K562 (cell line): ENCODE data around the gene MEF2D. TPM values are rescaled to one million over a fixed set of nuclear protein-coding genes. Genes with fewer than 3 reads are reported as not detected.

ENCODE experiments used
- ATAC-seq: fragments of 200-7000 bp; cut with Tn5 transposase; 3 replicates; pipeline ENCODE4 v1.9.1; 2020; ENCODE audit warnings: moderate library complexity
- BruUV-seq: library from RNA; stranded (reverse); fragments of 400-500 nt; replicated peaks from 2 replicates; lab custom pipeline; 2021; lab: Mats Ljungman, UMichigan
- CTCF ChIA-PET: fragments of 300-600 bp; formaldehyde crosslinking; extraction: SDS; loops from one replicate; lab custom pipeline; 2021; ENCODE audit warnings: low intra/inter-chr PET ratio; lab: Yijun Ruan, JAX
- POLR2A ChIA-PET: fragments of 300-600, 350-650 bp; sonication (Branson Sonifier 250); formaldehyde crosslinking; extraction: SDS; loops from one replicate; lab custom pipeline; 2021; ENCODE audit warnings: antibody characterized with exemption, inconsistent platforms; lab: Yijun Ruan, JAX
- DNase-seq, 4 experiments: peaks; one replicate each; pipeline versions ENCODE4 v3.0.0 to v3.0.0-alpha.2; 2011 to 2018; ENCODE audit warnings: low spot score in 3 of 4, mixed read lengths in 3 of 4; ENCODE audit errors: extremely low read depth in 1 of 4
- FAIRE-seq: peaks from 2 replicates; lab custom pipeline; 2011; peaks lifted over from hg19 to GRCh38; lab: Jason Lieb, UNC
- H2AFZ ChIP-seq: 2 replicates; pipeline ENCODE4 v1.6.0; 2011; ENCODE audit warnings: low read depth, low read length, control low read depth, inconsistent platforms
- H3K27ac ChIP-seq: fragments of 200-600 bp; 3 replicates; pipeline ENCODE4 v1.8.0; 2011; ENCODE audit warnings: low read depth, mild to moderate bottlenecking, control low read depth, inconsistent platforms, low read length, moderate library complexity, mixed read lengths; ENCODE audit errors: extremely low read depth
- H3K27me3 ChIP-seq, 2 experiments: fragments of 300-600 bp in 1 of 2; 2 replicates in 1 of 2; 3 replicates in 1 of 2; pipeline versions ENCODE4 v1.6.0 to v1.8.0; 2011; ENCODE audit warnings: inconsistent platforms in 2 of 2, low read length in 2 of 2, mild to moderate bottlenecking in 1 of 2, mixed read lengths in 1 of 2, moderate library complexity in 1 of 2; ENCODE audit not compliant: control insufficient read depth in 2 of 2, insufficient read depth in 2 of 2
- H3K36me3 ChIP-seq: fragments of 300-600 bp; 3 replicates; pipeline ENCODE4 v1.8.0; 2011; ENCODE audit warnings: mild to moderate bottlenecking, low read length, inconsistent platforms; ENCODE audit not compliant: control insufficient read depth, insufficient read depth
- H3K4me1 ChIP-seq, 2 experiments: fragments of 200-600 bp in 1 of 2; replicated peaks in 1 of 2; 2 replicates in 1 of 2; 3 replicates in 1 of 2; pipeline versions ENCODE4 v1.5.1 to v1.8.0; 2011; ENCODE audit warnings: inconsistent platforms in 2 of 2, low read length in 2 of 2, mild to moderate bottlenecking in 1 of 2, mixed read lengths in 1 of 2, moderate library complexity in 1 of 2; ENCODE audit not compliant: control insufficient read depth in 2 of 2, insufficient read depth in 2 of 2
- H3K4me2 ChIP-seq: 2 replicates; pipeline ENCODE4 v1.6.1; 2011; ENCODE audit warnings: low read length, control low read depth, inconsistent platforms, mixed read lengths; ENCODE audit not compliant: insufficient read depth
- H3K4me3 ChIP-seq: fragments of 200-600 bp; sonication (generic), shearing (Covaris generic); 2 replicates; pipeline ENCODE4 v1.5.1; 2016; ENCODE audit warnings: control low read depth, inconsistent platforms
- H3K79me2 ChIP-seq: fragments of 200-600 bp; 3 replicates; pipeline ENCODE4 v1.8.0; 2011; ENCODE audit warnings: low read length, inconsistent platforms; ENCODE audit not compliant: control insufficient read depth, insufficient read depth
- H3K9ac ChIP-seq, 2 experiments: 2 replicates each; pipeline versions ENCODE4 v1.6.0 to v1.6.1; 2011; ENCODE audit warnings: low read depth in 2 of 2, low read length in 2 of 2, control low read depth in 1 of 2, inconsistent platforms in 1 of 2, mild to moderate bottlenecking in 1 of 2, mixed read lengths in 1 of 2; ENCODE audit not compliant: insufficient read depth in 1 of 2
- H3K9me1 ChIP-seq: one replicate; pipeline ENCODE4 v1.6.0; 2011; ENCODE audit warnings: inconsistent platforms, mild to moderate bottlenecking, low read length, moderate library complexity; ENCODE audit not compliant: control insufficient read depth, insufficient read depth
- H3K9me3 ChIP-seq: replicated peaks from 2 replicates; pipeline ENCODE4 v1.5.1; 2011; ENCODE audit warnings: low read depth, low read length, inconsistent platforms; ENCODE audit not compliant: control insufficient read depth, insufficient read depth
- H4K20me1 ChIP-seq: replicated peaks from 2 replicates; pipeline ENCODE4 v1.6.1; 2011; ENCODE audit warnings: low read length, inconsistent platforms, mixed read lengths; ENCODE audit not compliant: control insufficient read depth, insufficient read depth
- ELF2 ChIP-seq: fragments of 250-450 bp; sonication (Bioruptor Pico); IDR thresholded peaks from 2 replicates; pipeline ENCODE4 v1.5.0; 2021; ENCODE audit warnings: mild to moderate bottlenecking
- ESRRB ChIP-seq: fragments of 250-450 bp; sonication (Bioruptor Pico); IDR thresholded peaks from 2 replicates; pipeline ENCODE4 v1.5.0; 2020; ENCODE audit warnings: mild to moderate bottlenecking, moderate library complexity, borderline replicate concordance
- KLF10 ChIP-seq: fragments of 250-450 bp; sonication (Bioruptor Pico); IDR thresholded peaks from 2 replicates; pipeline ENCODE4 v1.6.1; 2021; ENCODE audit warnings: matching md5 sums
- PHB ChIP-seq: fragments of 250-450 bp; sonication (Bioruptor Pico); IDR thresholded peaks from 2 replicates; pipeline ENCODE4 v1.5.0; 2021
- RBM34 ChIP-seq: fragments of 200-400 bp; formaldehyde crosslinking; IDR thresholded peaks from 2 replicates; pipeline ENCODE4 v1.6.1; 2018; ENCODE audit warnings: low read length, borderline replicate concordance; ENCODE audit not compliant: insufficient read depth
- RFX7 ChIP-seq: fragments of 250-450 bp; sonication (Bioruptor Pico); IDR thresholded peaks from 2 replicates; pipeline ENCODE4 v1.5.1; 2021; ENCODE audit warnings: mild to moderate bottlenecking
- SMARCA5 ChIP-seq: fragments of 450-650 bp; IDR thresholded peaks from 2 replicates; pipeline ENCODE4 v1.6.1; 2016
- SMARCE1 ChIP-seq: fragments of 450-650 bp; IDR thresholded peaks from 2 replicates; pipeline ENCODE4 v1.7.1; 2016; ENCODE audit warnings: mild to moderate bottlenecking
- TAF15 ChIP-seq: fragments of 200-400 bp; formaldehyde crosslinking; IDR thresholded peaks from 2 replicates; pipeline ENCODE4 v1.6.1; 2017; ENCODE audit warnings: mild to moderate bottlenecking, low read depth, low read length, moderate library complexity
- TEAD4 ChIP-seq, 2 experiments: sonication (generic) in 1 of 2; formaldehyde crosslinking in 1 of 2; IDR thresholded peaks; 2 replicates each; pipeline versions ENCODE4 v1.6.1 to v1.8.0; 2012 to 2022; ENCODE audit warnings: borderline replicate concordance in 1 of 2, inconsistent platforms in 1 of 2, low read length in 1 of 2, mild to moderate bottlenecking in 1 of 2, missing genetic modification reagents in 1 of 2
- TGIF2 ChIP-seq: sonication (generic); formaldehyde crosslinking; IDR thresholded peaks from 2 replicates; pipeline ENCODE4 v1.8.1; 2022; ENCODE audit warnings: mild to moderate bottlenecking, missing genetic modification reagents, moderate library complexity
- YY1 ChIP-seq, 3 experiments: IDR thresholded peaks; 2 replicates each; pipeline ENCODE4 v1.6.1; 2011; ENCODE audit warnings: low read length in 2 of 3, mild to moderate bottlenecking in 2 of 3, moderate library complexity in 2 of 3, borderline replicate concordance in 1 of 3, control low read depth in 1 of 3, low read depth in 1 of 3; ENCODE audit not compliant: insufficient read depth in 3 of 3, insufficient replicate concordance in 2 of 3, control insufficient read depth in 1 of 3, insufficient read length in 1 of 3; ENCODE audit errors: extremely low read depth in 1 of 3
- ZFX ChIP-seq: sonication (generic); formaldehyde crosslinking; IDR thresholded peaks from 2 replicates; pipeline ENCODE4 v1.8.0; 2022; ENCODE audit warnings: mild to moderate bottlenecking, missing genetic modification reagents, moderate library complexity
- ZNF354B ChIP-seq: fragments of 250-450 bp; sonication (Bioruptor Pico); IDR thresholded peaks from 2 replicates; pipeline ENCODE4 v1.4.0; 2020
- WGBS: fragments of 100-300 bp; shearing (Covaris generic); methylation state at CpG from one replicate; pipeline ENCODE4 v1.1.6; 2016; ENCODE audit warnings: low coverage, mixed read lengths; ENCODE audit not compliant: insufficient coverage; ENCODE audit errors: missing lambda C conversion rate; 5-methylcytosine and 5-hydroxymethylcytosine counted together
- in situ Hi-C: fragments of 300-500 bp; cut with MboI; formaldehyde crosslinking; loops from 4 replicates; pipeline ENCODE4 v1.15.0; 2018; ENCODE audit warnings: inconsistent platforms, mixed read lengths
- intact Hi-C: fragments of 100-400 bp; cut with micrococcal nuclease; formaldehyde crosslinking; loops from 2 replicates; pipeline ENCODE4 v1.14.2; 2022
- polyA plus RNA-seq, 8 experiments: library from polyadenylated mRNA; depleted of rRNA in 4 of 8; stranded (reverse) in 5 of 8; unstranded in 3 of 8; fragments of >200 nt; fragmentation: Nextera tagmentation in 2 of 8; fragmentation: Illumina TruSeq in 1 of 8; extraction: Ambion mirVana in 2 of 8; extraction: Trizol in 1 of 8; gene quantifications; 2 replicates each; pipeline versions ENCODE4 v1.2.1 to v1.2.3, GENCODE V29; 2011 to 2014; ENCODE audit warnings: inconsistent platforms in 1 of 8, missing spikeins in 1 of 8
- total RNA-seq, 7 experiments: library from RNA; depleted of rRNA in 6 of 7; stranded (reverse); fragments of >200 nt in 6 of 7; fragmentation: Illumina TruSeq in 2 of 7; extraction: Trizol in 2 of 7; gene quantifications; 2 replicates each; pipeline versions ENCODE4 v1.2.1 to v1.2.3, GENCODE V29; 2011 to 2021; ENCODE audit warnings: low replicate concordance in 1 of 7
- TF ChIP-seq, protein P1 (sequence below): fragments of 250-450 bp; sonication (Bioruptor Pico); IDR thresholded peaks from 2 replicates; pipeline ENCODE4 v1.5.0; 2021
- TF ChIP-seq, protein P2 (sequence below), 3 experiments: fragments of 200-800 bp in 1 of 3; sonication (Bioruptor generic) in 1 of 3; sonication (generic) in 1 of 3; formaldehyde crosslinking in 1 of 3; IDR thresholded peaks; 2 replicates each; pipeline versions ENCODE4 v1.6.1 to v1.8.0; 2016 to 2022; ENCODE audit warnings: mild to moderate bottlenecking in 2 of 3, missing compliant biosample characterization in 2 of 3, missing genetic modification characterization in 2 of 3, missing genetic modification reagents in 1 of 3

MEF2D gene
- total and polyA plus RNA-seq, 9 of the 15 experiments (the other 6 are each of a cell fraction or from before 2014, with no cell fraction given), result 0.10 to 19.5 (median 2.6) TPM

DNA sequence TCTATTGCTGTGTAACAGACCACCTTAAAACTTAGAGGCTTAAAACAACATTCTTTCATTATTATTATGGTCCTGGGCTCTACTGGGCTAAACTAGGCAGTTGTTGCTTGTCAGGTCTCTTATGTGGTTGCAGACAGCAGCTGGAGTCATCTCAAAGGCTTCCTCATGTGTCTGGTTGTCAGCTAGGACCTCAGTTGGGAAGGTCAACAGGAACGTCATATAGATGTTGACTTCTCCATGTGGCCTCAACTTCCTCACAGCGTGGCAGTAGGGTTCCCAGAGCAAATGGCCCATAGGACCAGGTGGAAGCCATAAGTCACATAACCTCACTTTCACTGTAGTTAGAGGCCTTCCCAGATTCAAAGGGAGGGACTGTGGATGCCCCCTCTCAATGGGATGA, 15.4 kb upstream of the MEF2D start:
- TF ChIP-seq ZFX (CRISPR knock-in tag) (no peak), RBM34 (no peak), KLF10 (CRISPR knock-in tag) (no peak), ZNF354B (CRISPR knock-in tag) (no peak), TGIF2 (CRISPR knock-in tag) (no peak), SMARCE1 (no peak), TAF15 (no peak), RFX7 (no peak), ELF2 (CRISPR knock-in tag) (no peak), PHB (CRISPR knock-in tag) (no peak), TEAD4 (IDR thresholded peaks at IDR 0.05; ENCODE audit: low read length) (no peak), TEAD4 (CRISPR knock-in tag; IDR thresholded peaks at IDR 0.05; ENCODE audit: borderline replicate concordance) (no peak), SMARCA5 (no peak), ESRRB (CRISPR knock-in tag) (no peak), YY1 (IDR thresholded peaks at IDR 0.05; ENCODE audit: borderline replicate concordance in 1 of 3, control insufficient read depth in 1 of 3, extremely low read depth in 1 of 3, insufficient read depth in 3 of 3, insufficient read length in 1 of 3, insufficient replicate concordance in 2 of 3, low read depth in 1 of 3, low read length in 2 of 3) (no peak)
- TF ChIP-seq, protein P1, sequence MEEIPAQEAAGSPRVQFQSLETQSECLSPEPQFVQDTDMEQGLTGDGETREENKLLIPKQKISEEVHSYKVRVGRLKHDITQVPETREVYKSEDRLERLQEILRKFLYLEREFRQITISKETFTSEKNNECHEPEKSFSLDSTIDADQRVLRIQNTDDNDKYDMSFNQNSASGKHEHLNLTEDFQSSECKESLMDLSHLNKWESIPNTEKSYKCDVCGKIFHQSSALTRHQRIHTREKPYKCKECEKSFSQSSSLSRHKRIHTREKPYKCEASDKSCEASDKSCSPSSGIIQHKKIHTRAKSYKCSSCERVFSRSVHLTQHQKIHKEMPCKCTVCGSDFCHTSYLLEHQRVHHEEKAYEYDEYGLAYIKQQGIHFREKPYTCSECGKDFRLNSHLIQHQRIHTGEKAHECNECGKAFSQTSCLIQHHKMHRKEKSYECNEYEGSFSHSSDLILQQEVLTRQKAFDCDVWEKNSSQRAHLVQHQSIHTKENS (CRISPR knock-in tag), result no peak
- TF ChIP-seq, protein P2, sequence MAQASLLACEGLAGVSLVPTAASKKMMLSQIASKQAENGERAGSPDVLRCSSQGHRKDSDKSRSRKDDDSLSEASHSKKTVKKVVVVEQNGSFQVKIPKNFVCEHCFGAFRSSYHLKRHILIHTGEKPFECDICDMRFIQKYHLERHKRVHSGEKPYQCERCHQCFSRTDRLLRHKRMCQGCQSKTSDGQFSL (CRISPR knock-in tag; IDR thresholded peaks at IDR 0.05), result no peak
- TF ChIP-seq, protein P2 (tag; IDR thresholded peaks at IDR 0.05), result no peak
- ChIA-PET POLR2A (interaction anchor here (1.1 kb wide), 2 partner anchors 8 to 13 kb away, joined by 4 read pairs; no protein-coding TSS in a partner anchor), CTCF (no interaction called here)
- Histone ChIP-seq H3K4me2 (no peak overlapping the region), H3K4me1 (peaks cover 0 to 2% of the 10 kb centered on the region in 2 experiments; a peak in 1 of 5 replicates), H3K9me3 (no peaks in the 10 kb centered on the region), H3K27me3 (peaks cover 0 to 5% of the 10 kb centered on the region in 2 experiments; a peak in 2 of 5 replicates), H3K79me2 (no peaks in the 10 kb centered on the region), H4K20me1 (no peaks in the 10 kb centered on the region), H2AFZ (no peak overlapping the region), H3K4me3 (no peak overlapping the region), H3K9ac (no peak overlapping the region), H3K36me3 (no peaks in the 10 kb centered on the region), H3K9me1 (no peaks in the 10 kb centered on the region), H3K27ac (no peak overlapping the region)
- in situ Hi-C loops (no loop called here), intact Hi-C loops (no loop called here)
- DNase-seq (no peak), FAIRE-seq (no peak), ATAC-seq (no peak)
- 25% methylated on average over 2 of the region's 2 CpGs for WGBS
- BruUV-seq, result no TSS peak
